B cell (primary cell): ENCODE data around the gene EHD3. TPM values are rescaled to one million over a fixed set of nuclear protein-coding genes. Genes with fewer than 3 reads are reported as not detected.

ENCODE experiments used
- ATAC-seq: fragments of 200-7000 bp; cut with Tn5 transposase; one replicate; pipeline ENCODE4 v1.10.0; 2021; ENCODE audit warnings: low read depth, mild to moderate bottlenecking, moderate number of reproducible peaks, moderate library complexity
- CTCF ChIA-PET: fragments of 350-600 bp; sonication (Branson Sonifier 250); formaldehyde crosslinking; loops from one replicate; lab custom pipeline; 2021; ENCODE audit warnings: antibody characterized with exemption, inconsistent platforms; lab: Charles Lee
- POLR2A ChIA-PET: fragments of 350-600 bp; sonication (Branson Sonifier 250); formaldehyde crosslinking; loops from one replicate; lab custom pipeline; 2021; ENCODE audit warnings: antibody characterized with exemption; lab: Charles Lee
- DNase-seq: peaks from one replicate; pipeline ENCODE4 v3.0.0; 2013
- H2AFZ ChIP-seq: 2 replicates; pipeline ENCODE4 v1.6.1; 2012; ENCODE audit warnings: mild to moderate bottlenecking, low read depth, low read length; ENCODE audit not compliant: insufficient read depth, poor library complexity, severe bottlenecking
- H3K27ac ChIP-seq, 2 donors: 1 replicate in 1 of 2; 2 replicates in 1 of 2; pipeline ENCODE4 v1.5.1; 2012 to 2013; ENCODE audit warnings: low read length in 2 of 2, mild to moderate bottlenecking in 2 of 2, moderate library complexity in 1 of 2
- H3K27me3 ChIP-seq, 4 experiments: fragments of 200-600 bp in 1 of 4; sonication (generic) in 1 of 4; replicated peaks in 1 of 4; 1 replicate in 2 of 4; 2 replicates in 2 of 4; pipeline versions ENCODE4 v1.6.1 to v1.7.0; 2013 to 2016; ENCODE audit warnings: low read length in 3 of 4, mild to moderate bottlenecking in 2 of 4, mixed read lengths in 1 of 4, moderate library complexity in 1 of 4; ENCODE audit not compliant: insufficient read depth in 4 of 4, control insufficient read depth in 3 of 4; ENCODE audit errors: control extremely low read depth in 1 of 4
- H3K36me3 ChIP-seq, 2 experiments: replicated peaks in 1 of 2; 1 replicate in 1 of 2; 2 replicates in 1 of 2; pipeline versions ENCODE4 v1.6.1 to v1.7.1; 2013; ENCODE audit warnings: low read length in 1 of 2; ENCODE audit not compliant: insufficient read depth in 2 of 2, control insufficient read depth in 1 of 2; ENCODE audit errors: control extremely low read depth in 1 of 2, extremely low read depth in 1 of 2
- H3K4me1 ChIP-seq, 2 donors: fragments of 200-600 bp in 1 of 2; sonication (generic) in 1 of 2; 1 replicate in 1 of 2; 2 replicates in 1 of 2; pipeline versions ENCODE4 v1.5.1 to v1.6.1; 2013 to 2017; ENCODE audit warnings: low read length in 2 of 2; ENCODE audit not compliant: control insufficient read depth in 2 of 2, insufficient read depth in 2 of 2
- H3K4me2 ChIP-seq: replicated peaks from 2 replicates; pipeline ENCODE3; 2012; ENCODE audit warnings: mild to moderate bottlenecking, low read depth, low read length; ENCODE audit not compliant: poor library complexity, severe bottlenecking
- H3K4me3 ChIP-seq, 5 experiments: fragments of 200-600 bp in 1 of 5; sonication (generic) in 1 of 5; 1 replicate in 3 of 5; 2 replicates in 2 of 5; pipeline versions ENCODE4 v1.5.1 to v1.7.0; 2011 to 2016; ENCODE audit warnings: low read length in 4 of 5, mild to moderate bottlenecking in 4 of 5, low read depth in 2 of 5, control low read depth in 1 of 5, moderate library complexity in 1 of 5; ENCODE audit not compliant: insufficient read depth in 1 of 5; ENCODE audit errors: control extremely low read depth in 1 of 5, extremely low read depth in 1 of 5
- H3K79me2 ChIP-seq: fragments of 200-600 bp; sonication (generic); one replicate; pipeline ENCODE4 v1.6.0; 2016; ENCODE audit warnings: low read length; ENCODE audit not compliant: control insufficient read depth, insufficient read depth
- H3K9ac ChIP-seq: fragments of 200-600 bp; sonication (generic); 2 replicates; pipeline ENCODE4 v1.6.1; 2017; ENCODE audit warnings: mild to moderate bottlenecking, low read length, moderate library complexity
- H3K9me3 ChIP-seq, 3 donors: one replicate each; pipeline versions ENCODE4 v1.6.1 to v1.7.1; 2013; ENCODE audit warnings: low read length in 2 of 3; ENCODE audit not compliant: control insufficient read depth in 2 of 3, insufficient read depth in 1 of 3; ENCODE audit errors: control extremely low read depth in 1 of 3
- H4K20me1 ChIP-seq: 2 replicates; pipeline ENCODE4 v1.6.0; 2012; ENCODE audit warnings: mild to moderate bottlenecking, low read length; ENCODE audit not compliant: insufficient read depth, control insufficient read depth, poor library complexity, severe bottlenecking
- H3K27ac Mint-ChIP-seq: one replicate; pipeline ENCODE4 v1.8.0; 2021; ENCODE audit warnings: mixed read lengths
- H3K27me3 Mint-ChIP-seq: one replicate; pipeline ENCODE4 v1.8.0; 2021; ENCODE audit warnings: mixed read lengths
- H3K4me1 Mint-ChIP-seq: one replicate; pipeline ENCODE4 v1.8.0; 2021; ENCODE audit warnings: mixed read lengths
- H3K4me3 Mint-ChIP-seq: one replicate; pipeline ENCODE4 v1.8.0; 2021; ENCODE audit warnings: mixed read lengths
- H3K9me3 Mint-ChIP-seq: one replicate; pipeline ENCODE4 v1.8.0; 2022; ENCODE audit warnings: mixed read lengths; ENCODE audit not compliant: insufficient read depth
- EZH2 ChIP-seq: IDR thresholded peaks from 2 replicates; pipeline ENCODE4 v1.6.1; 2012; ENCODE audit warnings: borderline replicate concordance, low read depth, mild to moderate bottlenecking, moderate library complexity, low read length; ENCODE audit not compliant: insufficient read depth, poor library complexity, severe bottlenecking
- WGBS: methylation state at CpG from one replicate; pipeline ENCODE4 v1.1.5; 2013; ENCODE audit warnings: missing lambda C conversion rate; ENCODE audit not compliant: insufficient coverage; 5-methylcytosine and 5-hydroxymethylcytosine counted together
- intact Hi-C: fragments of 100-400 bp; cut with micrococcal nuclease; formaldehyde crosslinking; loops from one replicate; pipeline ENCODE4 v1.10.0; 2022
- polyA plus RNA-seq: library from polyadenylated mRNA; depleted of rRNA; stranded (reverse); fragments of >200 nt; gene quantifications from 2 replicates; pipeline ENCODE4 v1.2.3, GENCODE V29; 2012
- total RNA-seq, 2 donors: library from RNA; stranded (reverse); fragments of 120-200 nt in 1 of 2; gene quantifications; 1 replicate in 1 of 2; 2 replicates in 1 of 2; pipeline versions ENCODE4 v1.2.3 to v1.2.4, GENCODE V29; 2013 to 2022
- TF ChIP-seq, protein P1 (sequence below): fragments of 200-600 bp; IDR thresholded peaks from one replicate; pipeline ENCODE4 v1.8.0; 2022; ENCODE audit warnings: antibody characterized with exemption, mild to moderate bottlenecking

Gene EHD3
- total and polyA plus RNA-seq, 2 donors (not counting 1 experiment from before 2014, with no cell fraction given), result 19.0 to 60.5 TPM

DNA sequence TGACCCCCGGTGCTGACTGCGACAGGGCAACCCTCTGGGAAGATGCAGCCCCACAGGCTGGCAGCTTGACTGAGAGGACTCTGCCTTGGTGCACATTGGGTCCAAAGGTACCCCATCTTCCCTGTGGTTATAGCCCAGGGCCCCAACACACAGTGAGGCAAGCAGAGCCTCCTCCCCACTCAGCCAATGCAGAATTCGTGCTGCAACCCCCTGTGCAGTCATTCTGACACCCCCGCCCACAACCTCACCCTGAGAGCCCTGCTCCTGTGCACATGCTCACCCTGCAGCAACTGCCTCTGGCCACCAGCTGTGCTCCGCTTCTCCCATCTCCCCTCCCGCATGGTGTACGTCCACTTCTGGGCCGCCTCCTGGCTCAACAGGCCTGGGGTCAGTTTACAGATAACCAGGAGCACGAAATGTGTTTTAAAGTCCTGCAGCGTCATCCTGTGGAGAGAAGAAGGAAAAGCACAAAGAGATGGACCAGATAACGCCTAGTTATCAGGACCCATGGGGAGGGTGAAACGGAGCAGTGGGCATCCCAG is 41.0 kb upstream of the EHD3 start:
- WGBS, result 96% methylated on average over 11 of the region's 12 CpGs
- Mint-ChIP-seq H3K4me1 (peaks cover 13% of the 10 kb centered on the region), H3K27me3 (no peaks in the 10 kb centered on the region), H3K9me3 (no peaks in the 10 kb centered on the region), H3K27ac (no peak overlapping the region), H3K4me3 (no peak overlapping the region)
- ChIA-PET CTCF (interaction anchor here (1.2 to 1.4 kb wide), 3 partner anchors 63 to 329 kb away, joined by 3 to 5 read pairs (median 3); no protein-coding TSS in a partner anchor), POLR2A (no interaction called here)
- Histone ChIP-seq H3K4me3 (no peak overlapping the region), H3K4me2 (no peak overlapping the region), H3K9ac (no peak overlapping the region), H3K4me1 (peaks cover 0 to 8% of the 10 kb centered on the region in 2 donors), H3K27ac (no peak overlapping the region), H4K20me1 (no peaks in the 10 kb centered on the region), H3K79me2 (no peaks in the 10 kb centered on the region), H3K9me3 (no peaks in the 10 kb centered on the region), H3K27me3 (no peaks in the 10 kb centered on the region), H2AFZ (no peak overlapping the region), H3K36me3 (peaks cover 1 to 8% of the 10 kb centered on the region in 2 experiments)
- no peak for DNase-seq
- TF ChIP-seq EZH2, result no peak
- TF ChIP-seq, protein P1, sequence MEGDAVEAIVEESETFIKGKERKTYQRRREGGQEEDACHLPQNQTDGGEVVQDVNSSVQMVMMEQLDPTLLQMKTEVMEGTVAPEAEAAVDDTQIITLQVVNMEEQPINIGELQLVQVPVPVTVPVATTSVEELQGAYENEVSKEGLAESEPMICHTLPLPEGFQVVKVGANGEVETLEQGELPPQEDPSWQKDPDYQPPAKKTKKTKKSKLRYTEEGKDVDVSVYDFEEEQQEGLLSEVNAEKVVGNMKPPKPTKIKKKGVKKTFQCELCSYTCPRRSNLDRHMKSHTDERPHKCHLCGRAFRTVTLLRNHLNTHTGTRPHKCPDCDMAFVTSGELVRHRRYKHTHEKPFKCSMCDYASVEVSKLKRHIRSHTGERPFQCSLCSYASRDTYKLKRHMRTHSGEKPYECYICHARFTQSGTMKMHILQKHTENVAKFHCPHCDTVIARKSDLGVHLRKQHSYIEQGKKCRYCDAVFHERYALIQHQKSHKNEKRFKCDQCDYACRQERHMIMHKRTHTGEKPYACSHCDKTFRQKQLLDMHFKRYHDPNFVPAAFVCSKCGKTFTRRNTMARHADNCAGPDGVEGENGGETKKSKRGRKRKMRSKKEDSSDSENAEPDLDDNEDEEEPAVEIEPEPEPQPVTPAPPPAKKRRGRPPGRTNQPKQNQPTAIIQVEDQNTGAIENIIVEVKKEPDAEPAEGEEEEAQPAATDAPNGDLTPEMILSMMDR, result no peak
- no peak for ATAC-seq
- intact Hi-C loops, result no loop called here

DNA sequence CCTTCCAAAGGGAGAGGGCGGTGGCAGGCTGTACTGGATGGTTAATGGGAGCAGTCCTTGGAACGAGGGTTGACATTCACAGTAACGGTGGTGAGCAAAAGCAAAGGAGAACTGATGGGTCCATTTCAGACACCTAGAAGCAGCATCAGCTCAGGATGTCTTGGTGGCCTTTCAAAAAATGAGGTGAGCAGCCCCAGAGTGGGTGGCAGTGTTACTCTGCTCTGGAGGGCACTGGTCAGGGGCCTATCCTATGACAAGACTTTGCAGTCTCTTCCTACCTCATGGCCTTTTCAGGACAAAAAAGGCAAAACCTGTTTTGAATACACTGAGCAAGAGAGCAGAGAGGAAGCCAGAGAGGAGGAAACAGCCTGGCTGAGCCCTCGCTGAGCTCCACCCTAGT is 40.1 kb upstream of the EHD3 start:
- 98% methylated on average over 3 of the region's 4 CpGs for WGBS
- H3K27ac Mint-ChIP-seq, result no peak overlapping the region
- H3K9me3 ChIP-seq, result no peaks in the 10 kb centered on the region
- no peaks in the 10 kb centered on the region for H3K27me3 Mint-ChIP-seq
- no peak overlapping the region for H3K9ac ChIP-seq
- peaks cover 1 to 8% of the 10 kb centered on the region in 2 experiments for H3K36me3 ChIP-seq
- no peaks in the 10 kb centered on the region for H3K27me3 ChIP-seq
- no peak for ATAC-seq
- peaks cover 13% of the 10 kb centered on the region for H3K4me1 Mint-ChIP-seq
- H2AFZ ChIP-seq, result no peak overlapping the region
- H3K4me2 ChIP-seq, result no peak overlapping the region
- H3K4me1 ChIP-seq, result peaks cover 0 to 8% of the 10 kb centered on the region in 2 donors
- H3K4me3 ChIP-seq, result no peak overlapping the region
- H3K4me3 Mint-ChIP-seq, result no peak overlapping the region
- TF ChIP-seq, protein P1, result no peak
- no peak for TF ChIP-seq EZH2
- H3K9me3 Mint-ChIP-seq, result no peaks in the 10 kb centered on the region
- H3K27ac ChIP-seq, result no peak overlapping the region
- CTCF ChIA-PET, result interaction anchor here (0.6 to 1.6 kb wide), 7 partner anchors 14 to 601 kb away, joined by 3 to 8 read pairs (median 3); no protein-coding TSS in a partner anchor
- POLR2A ChIA-PET, result no interaction called here
- H4K20me1 ChIP-seq, result no peaks in the 10 kb centered on the region
- intact Hi-C loops, result no loop called here
- H3K79me2 ChIP-seq, result no peaks in the 10 kb centered on the region
- no peak for DNase-seq
